ENCODE data around the gene FAM53A.

GRCh38 chr4:1636490-1637211 is 47.5 kb downstream of the FAM53A start:
- TF ChIP-seq SCRT2 (tag by site-specific recombination; IDR thresholded peaks at IDR 0.05) = no peak
- TF ChIP-seq CTCF (tag by site-specific recombination; IDR thresholded peaks at IDR 0.05) = no peak
- TF ChIP-seq ZNF132 (tag by site-specific recombination; IDR thresholded peaks at IDR 0.05; ENCODE audit: borderline replicate concordance) = no peak
- no peak for TF ChIP-seq ZNF138 (tag by site-specific recombination; IDR thresholded peaks at IDR 0.05; ENCODE audit: borderline replicate concordance)
- TF ChIP-seq BCL11B (tag by site-specific recombination; IDR thresholded peaks at IDR 0.05; ENCODE audit: low read depth) = no peak

All from HEK293 (cell line).